ENCODE results near the gene PDZD11. TPM values are rescaled to one million over a fixed set of nuclear protein-coding genes. Genes with fewer than 3 reads are reported as not detected.

PDZD11 gene
- total RNA-seq, 1 experiment from 2014 or later: 102 TPM

- ATAC-seq: no peak
- TF ChIP-seq POLR2AphosphoS5 (IDR thresholded peaks at IDR 0.05; ENCODE audit: low read depth, low read length) (no peak), SIN3A (IDR thresholded peaks at IDR 0.05; ENCODE audit: borderline replicate concordance, insufficient read depth, low read depth, low read length) (no peak), TCF7L2 (IDR thresholded peaks at IDR 0.05; ENCODE audit: low read depth, low read length) (no peak)
- TF ChIP-seq, protein P1, sequence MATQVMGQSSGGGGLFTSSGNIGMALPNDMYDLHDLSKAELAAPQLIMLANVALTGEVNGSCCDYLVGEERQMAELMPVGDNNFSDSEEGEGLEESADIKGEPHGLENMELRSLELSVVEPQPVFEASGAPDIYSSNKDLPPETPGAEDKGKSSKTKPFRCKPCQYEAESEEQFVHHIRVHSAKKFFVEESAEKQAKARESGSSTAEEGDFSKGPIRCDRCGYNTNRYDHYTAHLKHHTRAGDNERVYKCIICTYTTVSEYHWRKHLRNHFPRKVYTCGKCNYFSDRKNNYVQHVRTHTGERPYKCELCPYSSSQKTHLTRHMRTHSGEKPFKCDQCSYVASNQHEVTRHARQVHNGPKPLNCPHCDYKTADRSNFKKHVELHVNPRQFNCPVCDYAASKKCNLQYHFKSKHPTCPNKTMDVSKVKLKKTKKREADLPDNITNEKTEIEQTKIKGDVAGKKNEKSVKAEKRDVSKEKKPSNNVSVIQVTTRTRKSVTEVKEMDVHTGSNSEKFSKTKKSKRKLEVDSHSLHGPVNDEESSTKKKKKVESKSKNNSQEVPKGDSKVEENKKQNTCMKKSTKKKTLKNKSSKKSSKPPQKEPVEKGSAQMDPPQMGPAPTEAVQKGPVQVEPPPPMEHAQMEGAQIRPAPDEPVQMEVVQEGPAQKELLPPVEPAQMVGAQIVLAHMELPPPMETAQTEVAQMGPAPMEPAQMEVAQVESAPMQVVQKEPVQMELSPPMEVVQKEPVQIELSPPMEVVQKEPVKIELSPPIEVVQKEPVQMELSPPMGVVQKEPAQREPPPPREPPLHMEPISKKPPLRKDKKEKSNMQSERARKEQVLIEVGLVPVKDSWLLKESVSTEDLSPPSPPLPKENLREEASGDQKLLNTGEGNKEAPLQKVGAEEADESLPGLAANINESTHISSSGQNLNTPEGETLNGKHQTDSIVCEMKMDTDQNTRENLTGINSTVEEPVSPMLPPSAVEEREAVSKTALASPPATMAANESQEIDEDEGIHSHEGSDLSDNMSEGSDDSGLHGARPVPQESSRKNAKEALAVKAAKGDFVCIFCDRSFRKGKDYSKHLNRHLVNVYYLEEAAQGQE (IDR thresholded peaks at IDR 0.05; ENCODE audit: insufficient read depth in 1 of 2, low read depth in 2 of 2, low read length in 1 of 2): no peak
- TF ChIP-seq, protein P2, sequence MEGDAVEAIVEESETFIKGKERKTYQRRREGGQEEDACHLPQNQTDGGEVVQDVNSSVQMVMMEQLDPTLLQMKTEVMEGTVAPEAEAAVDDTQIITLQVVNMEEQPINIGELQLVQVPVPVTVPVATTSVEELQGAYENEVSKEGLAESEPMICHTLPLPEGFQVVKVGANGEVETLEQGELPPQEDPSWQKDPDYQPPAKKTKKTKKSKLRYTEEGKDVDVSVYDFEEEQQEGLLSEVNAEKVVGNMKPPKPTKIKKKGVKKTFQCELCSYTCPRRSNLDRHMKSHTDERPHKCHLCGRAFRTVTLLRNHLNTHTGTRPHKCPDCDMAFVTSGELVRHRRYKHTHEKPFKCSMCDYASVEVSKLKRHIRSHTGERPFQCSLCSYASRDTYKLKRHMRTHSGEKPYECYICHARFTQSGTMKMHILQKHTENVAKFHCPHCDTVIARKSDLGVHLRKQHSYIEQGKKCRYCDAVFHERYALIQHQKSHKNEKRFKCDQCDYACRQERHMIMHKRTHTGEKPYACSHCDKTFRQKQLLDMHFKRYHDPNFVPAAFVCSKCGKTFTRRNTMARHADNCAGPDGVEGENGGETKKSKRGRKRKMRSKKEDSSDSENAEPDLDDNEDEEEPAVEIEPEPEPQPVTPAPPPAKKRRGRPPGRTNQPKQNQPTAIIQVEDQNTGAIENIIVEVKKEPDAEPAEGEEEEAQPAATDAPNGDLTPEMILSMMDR (IDR thresholded peaks at IDR 0.05): no peak
- H3K27ac ChIP-seq (ENCODE audit: low read length): no peak overlapping the region
- ChIA-PET POLR2A (no interaction called here), CTCF (no interaction called here)
- H3K27me3 ChIP-seq (ENCODE audit: control insufficient read depth, insufficient read depth, low read length): no peaks in the 10 kb centered on the region
- H3K4me1 ChIP-seq (ENCODE audit: control insufficient read depth, insufficient read depth, low read length): no peaks in the 10 kb centered on the region
- no peaks in the 10 kb centered on the region for H3K9me3 ChIP-seq (ENCODE audit: control insufficient read depth, insufficient read depth, low read depth, low read length)
- intact Hi-C loops (cut with micrococcal nuclease; ENCODE audit: unreplicated experiment): no loop called here
- in situ Hi-C loops (cut with HindIII; ENCODE audit: low pct_unique_long_range_greater_than_20kb, low sequenced_read_pairs): no loop called here
- H3K4me3 ChIP-seq (ENCODE audit: low read depth in 2 of 2, low read length in 2 of 2): no peak overlapping the region
- no TSS peak for BruUV-seq (replicated peaks)
- H3K36me3 ChIP-seq (ENCODE audit: control insufficient read depth, insufficient read depth, low read length): peaks cover 32% of the 10 kb centered on the region
- no peak for DNase-seq (ENCODE audit: low read depth, low spot score)
These were observed 12.0 kb upstream of the PDZD11 start for GRCh38 chrX:70301716-70302115.

DNA sequence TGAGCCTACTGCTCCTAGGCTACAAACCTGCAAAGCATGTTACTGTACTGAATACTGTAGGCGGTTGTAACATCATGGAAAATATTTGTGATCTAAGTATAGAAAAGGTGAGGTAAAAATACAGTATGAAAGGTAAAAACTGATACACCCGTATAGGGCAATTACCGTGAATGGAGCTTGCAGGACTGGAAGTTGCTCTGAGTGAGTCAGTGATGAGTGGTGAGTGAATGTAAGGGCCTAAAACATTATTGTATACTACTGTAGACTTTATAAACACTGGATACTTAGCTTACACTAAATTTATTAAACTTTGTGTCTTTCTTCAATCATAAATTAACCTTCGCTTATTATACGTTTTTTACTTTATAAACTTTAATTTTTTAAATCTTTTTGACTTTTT, 3.9 kb upstream of the PDZD11 start:
- POLR2A ChIA-PET: no interaction called here
- no peaks in the 10 kb centered on the region for H3K27me3 ChIP-seq (ENCODE audit: control insufficient read depth, insufficient read depth, low read length)
- peak overlapping the region; percentile 29; the same call in 1 of the 2 replicates for H3K27ac ChIP-seq (ENCODE audit: low read length)
- in situ Hi-C loops (cut with HindIII; ENCODE audit: low pct_unique_long_range_greater_than_20kb, low sequenced_read_pairs) (no loop called here), intact Hi-C loops (cut with micrococcal nuclease; ENCODE audit: unreplicated experiment) (no loop called here)
- TF ChIP-seq SIN3A (IDR thresholded peaks at IDR 0.05; ENCODE audit: borderline replicate concordance, insufficient read depth, low read depth, low read length): no peak
- TF ChIP-seq, protein P2 (IDR thresholded peaks at IDR 0.05): no peak
- TF ChIP-seq POLR2AphosphoS5 (IDR thresholded peaks at IDR 0.05; ENCODE audit: low read depth, low read length): no peak
- TF ChIP-seq, protein P1 (IDR thresholded peaks at IDR 0.05; ENCODE audit: insufficient read depth in 1 of 2, low read depth in 2 of 2, low read length in 1 of 2): no peak
- TF ChIP-seq TCF7L2 (IDR thresholded peaks at IDR 0.05; ENCODE audit: low read depth, low read length): no peak
- H3K9me3 ChIP-seq (ENCODE audit: control insufficient read depth, insufficient read depth, low read depth, low read length): no peaks in the 10 kb centered on the region
- H3K36me3 ChIP-seq (ENCODE audit: control insufficient read depth, insufficient read depth, low read length): peaks cover 10% of the 10 kb centered on the region; the same call in 1 of the 2 replicates
- BruUV-seq (replicated peaks): no TSS peak
- no peak for ATAC-seq
- no peak overlapping the region; a peak in 1 of 4 replicates for H3K4me3 ChIP-seq (ENCODE audit: low read depth in 2 of 2, low read length in 2 of 2)
- CTCF ChIA-PET: no interaction called here
- no peak for DNase-seq (ENCODE audit: low read depth, low spot score)
- peaks cover 19% of the 10 kb centered on the region for H3K4me1 ChIP-seq (ENCODE audit: control insufficient read depth, insufficient read depth, low read length)

All from Panc1 (cell line).